GM18499 (cell line): ENCODE results near the gene OR1I1.
"Not testable (repeated sequence)": the region's sequence is repeated elsewhere in the genome, so short reads cannot be mapped to it uniquely, and the experiment has no call there.

ENCODE experiments used
- ATAC-seq: cut with Tn5 transposase; IDR thresholded peaks from one replicate; pipeline ENCODE4 v1.9.1; 2021; ENCODE audit warnings: moderate number of reproducible peaks; ENCODE audit not compliant: insufficient read depth, unreplicated experiment

OR1I1 gene

GRCh38 chr19:15097980-15098379 is 16.0 kb downstream of the OR1I1 start:
- ATAC-seq = not testable (repeated sequence)

- ATAC-seq = no peak
Observed at GRCh38 chr19:15098460-15098859, 16.4 kb downstream of the OR1I1 start.

- no peak for ATAC-seq
Observed at GRCh38 chr19:15099017-15099582, 17.1 kb downstream of the OR1I1 start.

- no peak for ATAC-seq
Observed at GRCh38 chr19:15101479-15102082, 19.6 kb downstream of the OR1I1 start.

- ATAC-seq = no peak
Observed at GRCh38 chr19:15104003-15104402, 22.0 kb downstream of the OR1I1 start.

- no peak for ATAC-seq
Observed at GRCh38 chr19:15104411-15104810, 22.4 kb downstream of the OR1I1 start.

- ATAC-seq = no peak
Observed at GRCh38 chr19:15105044-15105443, 23.0 kb downstream of the OR1I1 start.

- ATAC-seq = no peak
Observed at GRCh38 chr19:15107061-15108010, 25.3 kb downstream of the OR1I1 start, which contains the start of gene SYDE1. Gene SYDE1, plus strand, starts transcription at chr19:15107401. Its CDS starts 33 bp downstream, at chr19:15107434.

GRCh38 chr19:15108145-15108844 is 26.3 kb downstream of the OR1I1 start:
- ATAC-seq = no peak

- no peak for ATAC-seq
Observed at GRCh38 chr19:15108845-15109767, 27.1 kb downstream of the OR1I1 start.

- no peak for ATAC-seq
Observed at GRCh38 chr19:15109768-15110417, 27.9 kb downstream of the OR1I1 start.

GRCh38 chr19:15110418-15110815 is 28.4 kb downstream of the OR1I1 start:
- no peak for ATAC-seq

- ATAC-seq = no peak
Observed at GRCh38 chr19:15111758-15112157, 29.7 kb downstream of the OR1I1 start.

GRCh38 chr19:15112385-15112784 is 30.4 kb downstream of the OR1I1 start:
- ATAC-seq = no peak

GRCh38 chr19:15113245-15114152 is 31.5 kb downstream of the OR1I1 start:
- no peak for ATAC-seq

GRCh38 chr19:15114153-15114540 is 32.1 kb downstream of the OR1I1 start:
- ATAC-seq = no peak

- no peak for ATAC-seq
Observed at GRCh38 chr19:15115080-15115479, 33.1 kb downstream of the OR1I1 start.
